Endothelial cell of umbilical vein (primary cell): ENCODE results near the gene BUD31. TPM values are rescaled to one million over a fixed set of nuclear protein-coding genes. Genes with fewer than 3 reads are reported as not detected.

ENCODE experiments used
- BruUV-seq: library from RNA; stranded (reverse); fragments of 400-500 nt; replicated peaks from 2 replicates; lab custom pipeline; 2021; lab: Mats Ljungman, UMichigan
- CTCF ChIA-PET: fragments of 300-600, 350-600 bp; sonication (Branson Sonifier 250); formaldehyde crosslinking; loops from one replicate; lab custom pipeline; 2021; ENCODE audit warnings: antibody characterized with exemption, inconsistent platforms; lab: Charles Lee
- POLR2A ChIA-PET: fragments of 300-600, 350-600 bp; sonication (Branson Sonifier 250); formaldehyde crosslinking; loops from one replicate; lab custom pipeline; 2021; ENCODE audit warnings: antibody characterized with exemption, inconsistent platforms; lab: Charles Lee
- DNase-seq: peaks from one replicate; pipeline ENCODE4 v3.0.0-alpha.2; 2011; ENCODE audit warnings: low read depth, low spot score
- FAIRE-seq: peaks from 2 replicates; lab custom pipeline; 2011; peaks lifted over from hg19 to GRCh38; lab: Jason Lieb, UNC
- H2AFZ ChIP-seq: 2 replicates; pipeline ENCODE4 v1.6.0; 2012; ENCODE audit warnings: low read depth, low read length, control low read depth, inconsistent platforms
- H3K27ac ChIP-seq: 2 replicates; pipeline ENCODE4 v1.5.1; 2011; ENCODE audit warnings: low read depth, mild to moderate bottlenecking, control low read depth, low read length, moderate library complexity; ENCODE audit not compliant: insufficient read depth
- H3K27me3 ChIP-seq, 2 experiments: 2 replicates each; pipeline versions ENCODE4 v1.6.0 to v1.6.1; 2011; ENCODE audit warnings: low read length in 2 of 2, mixed read lengths in 1 of 2; ENCODE audit not compliant: control insufficient read depth in 2 of 2, insufficient read depth in 2 of 2
- H3K36me3 ChIP-seq, 2 experiments: 2 replicates in 1 of 2; 3 replicates in 1 of 2; pipeline ENCODE4 v1.5.1; 2011; ENCODE audit warnings: low read length in 2 of 2, mild to moderate bottlenecking in 1 of 2, moderate library complexity in 1 of 2; ENCODE audit not compliant: control insufficient read depth in 2 of 2, insufficient read depth in 2 of 2; ENCODE audit errors: extremely low read depth in 1 of 2
- H3K4me1 ChIP-seq: 3 replicates; pipeline ENCODE4 v1.5.1; 2011; ENCODE audit warnings: mild to moderate bottlenecking, low read length; ENCODE audit not compliant: control insufficient read depth, insufficient read depth; ENCODE audit errors: extremely low read depth
- H3K4me2 ChIP-seq: 2 replicates; pipeline ENCODE4 v1.6.1; 2011; ENCODE audit warnings: low read length, control low read depth, mixed read lengths; ENCODE audit not compliant: insufficient read depth
- H3K4me3 ChIP-seq, 3 experiments: fragments of 200-600 bp in 1 of 3; sonication (generic), shearing (Covaris generic) in 1 of 3; replicated peaks in 1 of 3; 2 replicates each; pipeline ENCODE4 v1.5.1; 2011 to 2016; ENCODE audit warnings: control low read depth in 3 of 3, low read length in 3 of 3, mild to moderate bottlenecking in 2 of 3, inconsistent platforms in 1 of 3, low read depth in 1 of 3, moderate library complexity in 1 of 3; ENCODE audit not compliant: insufficient read depth in 1 of 3
- H3K79me2 ChIP-seq: 2 replicates; pipeline ENCODE4 v1.6.0; 2012; ENCODE audit warnings: low read length, inconsistent platforms; ENCODE audit not compliant: control insufficient read depth, insufficient read depth
- H3K9ac ChIP-seq: replicated peaks from 2 replicates; pipeline ENCODE3; 2011; ENCODE audit warnings: low read length, control low read depth; ENCODE audit not compliant: insufficient read depth; ENCODE audit errors: extremely low read depth
- H3K9me1 ChIP-seq: replicated peaks from 3 replicates; pipeline ENCODE4 v1.6.0; 2011; ENCODE audit warnings: mild to moderate bottlenecking, low read length; ENCODE audit not compliant: control insufficient read depth, insufficient read depth; ENCODE audit errors: extremely low read depth
- H3K9me3 ChIP-seq: replicated peaks from 2 replicates; pipeline ENCODE4 v1.5.1; 2012; ENCODE audit warnings: low read length, inconsistent platforms; ENCODE audit not compliant: control insufficient read depth, insufficient read depth
- H4K20me1 ChIP-seq: replicated peaks from 2 replicates; pipeline ENCODE3; 2011; ENCODE audit warnings: mild to moderate bottlenecking, low read length; ENCODE audit not compliant: control insufficient read depth, insufficient read depth; ENCODE audit errors: extremely low read depth
- CTCF ChIP-seq, 2 donors: IDR thresholded peaks; 1 replicate in 1 of 2; 2 replicates in 1 of 2; pipeline ENCODE4 v1.5.1; 2011; ENCODE audit warnings: low read length in 2 of 2, mild to moderate bottlenecking in 2 of 2, moderate library complexity in 2 of 2, control low read depth in 1 of 2, inconsistent platforms in 1 of 2, low read depth in 1 of 2; ENCODE audit not compliant: insufficient read depth in 1 of 2; ENCODE audit errors: extremely low read depth in 1 of 2
- EZH2 ChIP-seq: IDR thresholded peaks from 2 replicates; pipeline ENCODE4 v1.6.1; 2012; ENCODE audit warnings: borderline replicate concordance, low read depth, mild to moderate bottlenecking, moderate library complexity, low read length, inconsistent platforms; ENCODE audit not compliant: severe bottlenecking
- FOS ChIP-seq: IDR thresholded peaks from 2 replicates; pipeline ENCODE4 v1.6.1; 2011; ENCODE audit warnings: mild to moderate bottlenecking, low read length, moderate library complexity, borderline replicate concordance; ENCODE audit not compliant: insufficient read depth
- GATA2 ChIP-seq: IDR thresholded peaks from 2 replicates; pipeline ENCODE4 v1.7.0; 2011; ENCODE audit warnings: low read depth, mild to moderate bottlenecking, moderate library complexity, mixed read lengths, low read length; ENCODE audit not compliant: insufficient read length, insufficient read depth
- JUN ChIP-seq: IDR thresholded peaks from 2 replicates; pipeline ENCODE4 v1.6.1; 2011; ENCODE audit warnings: borderline replicate concordance, low read depth; ENCODE audit not compliant: insufficient read length, insufficient read depth
- MAX ChIP-seq: IDR thresholded peaks from 2 replicates; pipeline ENCODE4 v1.6.1; 2011; ENCODE audit not compliant: insufficient read depth, insufficient read length
- MYC ChIP-seq: IDR thresholded peaks from one replicate; pipeline ENCODE4 v1.6.1; 2011; ENCODE audit warnings: mild to moderate bottlenecking, low read depth, low read length
- POLR2A ChIP-seq: IDR thresholded peaks from 2 replicates; pipeline ENCODE4 v1.6.1; 2012; ENCODE audit warnings: low read depth, mild to moderate bottlenecking, control low read depth, low read length
- POLR2AphosphoS5 ChIP-seq: IDR thresholded peaks from 2 replicates; pipeline ENCODE4 v1.6.1; 2012; ENCODE audit warnings: low read depth, mild to moderate bottlenecking, control low read depth, low read length, moderate library complexity; ENCODE audit not compliant: insufficient read depth
- dilution Hi-C: fragments of 300-500 bp; cut with MboI; formaldehyde crosslinking; loops from one replicate; pipeline ENCODE4 v1.15.0; 2019; ENCODE audit warnings: low sequenced_read_pairs; ENCODE audit not compliant: extremely low pct_ligation_motif_present
- intact Hi-C: fragments of 100-400 bp; cut with micrococcal nuclease; formaldehyde crosslinking; loops from one replicate; pipeline ENCODE4 v1.10.0; 2022
- polyA plus RNA-seq, 4 experiments: library from polyadenylated mRNA; depleted of rRNA in 3 of 4; stranded (reverse) in 3 of 4; unstranded in 1 of 4; fragments of >200 nt; gene quantifications; 2 replicates each; pipeline versions ENCODE4 v1.2.1 to v1.2.3, GENCODE V29; 2011 to 2012; ENCODE audit warnings: missing spikeins in 1 of 4
- total RNA-seq: library from RNA; stranded (reverse); gene quantifications from 2 replicates; pipeline ENCODE4 v1.2.3, GENCODE V29; 2021

The BUD31 gene
- total and polyA plus RNA-seq, 2 donors (not counting 3 experiments of a cell fraction or from before 2014, with no cell fraction given), result 67.8 to 122 TPM

GRCh38 chr7:99457050-99457649, 48.4 kb downstream of the BUD31 start:
- dilution Hi-C loops, result no loop called here
- Histone ChIP-seq H3K4me3 (no peak overlapping the region), H3K4me1 (no peaks in the 10 kb centered on the region), H3K79me2 (peaks cover 41% of the 10 kb centered on the region), H3K9me3 (no peaks in the 10 kb centered on the region), H3K36me3 (peaks cover 9 to 51% of the 10 kb centered on the region in 2 experiments), H3K9me1 (no peaks in the 10 kb centered on the region), H2AFZ (no peak overlapping the region), H3K9ac (no peak overlapping the region), H3K27ac (no peak overlapping the region), H4K20me1 (no peaks in the 10 kb centered on the region), H3K27me3 (no peaks in the 10 kb centered on the region), H3K4me2 (no peak overlapping the region)
- FAIRE-seq, result no peak
- CTCF ChIA-PET, result interaction anchor here (0.6 kb wide), 1 partner anchor 9 kb away, joined by 3 read pairs; no protein-coding TSS in a partner anchor
- DNase-seq, result no peak
- TF ChIP-seq CTCF (IDR thresholded peaks at IDR 0.05; ENCODE audit: extremely low read depth in 1 of 2, insufficient read depth in 1 of 2, low read depth in 1 of 2, low read length in 2 of 2), result no peak
- no peak for TF ChIP-seq GATA2
- no peak for TF ChIP-seq MAX
- TF ChIP-seq POLR2A, result no peak
- no peak for TF ChIP-seq FOS
- TF ChIP-seq MYC, result no peak
- TF ChIP-seq JUN, result no peak
- TF ChIP-seq EZH2, result no peak
- no peak for TF ChIP-seq POLR2AphosphoS5
- no TSS peak for BruUV-seq
- POLR2A ChIA-PET, result no interaction called here
- intact Hi-C loops, result no loop called here
